GM19099 (cell line): ENCODE results near the gene LPAR2.

Source experiments
- POLR2A ChIP-seq: IDR thresholded peaks from 3 replicates; pipeline ENCODE4 v1.6.1; 2011; ENCODE audit warnings: low read depth; ENCODE audit not compliant: insufficient read length; ENCODE audit errors: extremely low read depth

The LPAR2 gene

DNA sequence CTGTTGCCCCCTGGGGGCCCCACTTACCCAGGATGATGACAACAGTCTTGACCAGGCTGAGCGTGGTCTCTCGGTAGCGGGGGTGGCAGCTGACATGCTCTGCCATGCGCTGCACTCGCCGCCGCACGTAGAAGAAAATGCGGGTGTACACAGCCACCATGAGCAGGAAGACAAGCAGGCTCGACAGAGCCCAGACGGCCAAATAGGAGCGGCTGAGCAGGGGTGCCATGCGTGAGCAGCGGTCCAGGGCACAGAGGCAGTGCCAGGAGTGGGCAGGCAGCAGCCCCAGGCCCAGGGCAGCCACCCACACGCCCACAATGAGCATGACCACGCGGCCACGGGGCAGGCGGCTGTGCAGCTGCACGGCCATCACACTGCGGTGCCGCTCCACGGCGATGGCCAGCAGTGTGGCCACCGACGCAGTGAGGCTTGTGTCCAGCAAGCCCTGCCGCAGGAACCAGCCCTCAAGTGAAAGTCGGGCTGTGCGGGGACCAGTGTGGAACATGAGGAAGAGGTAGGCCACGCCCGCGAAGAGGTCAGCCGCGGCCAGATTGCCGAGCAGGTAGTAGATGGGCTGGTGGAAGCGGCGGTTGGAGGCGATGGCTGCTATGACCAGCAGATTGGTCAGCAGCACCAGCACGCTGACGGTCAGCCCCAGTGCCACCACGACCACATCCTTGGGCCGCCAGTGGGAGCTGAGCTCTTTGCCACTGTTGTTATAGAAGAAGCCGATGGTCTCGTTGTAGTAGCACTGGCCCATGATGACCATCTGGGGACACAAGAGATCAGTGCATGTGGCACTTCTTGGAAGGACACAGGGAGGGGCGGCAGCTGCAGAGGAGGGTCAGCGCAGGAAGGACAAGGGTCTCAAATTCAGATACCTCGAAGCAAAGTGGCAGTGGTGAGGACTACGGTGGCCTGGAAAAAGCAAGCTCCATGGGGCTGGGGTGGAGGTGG is 1.2 kb downstream of the LPAR2 start:
- no peak for TF ChIP-seq POLR2A

DNA sequence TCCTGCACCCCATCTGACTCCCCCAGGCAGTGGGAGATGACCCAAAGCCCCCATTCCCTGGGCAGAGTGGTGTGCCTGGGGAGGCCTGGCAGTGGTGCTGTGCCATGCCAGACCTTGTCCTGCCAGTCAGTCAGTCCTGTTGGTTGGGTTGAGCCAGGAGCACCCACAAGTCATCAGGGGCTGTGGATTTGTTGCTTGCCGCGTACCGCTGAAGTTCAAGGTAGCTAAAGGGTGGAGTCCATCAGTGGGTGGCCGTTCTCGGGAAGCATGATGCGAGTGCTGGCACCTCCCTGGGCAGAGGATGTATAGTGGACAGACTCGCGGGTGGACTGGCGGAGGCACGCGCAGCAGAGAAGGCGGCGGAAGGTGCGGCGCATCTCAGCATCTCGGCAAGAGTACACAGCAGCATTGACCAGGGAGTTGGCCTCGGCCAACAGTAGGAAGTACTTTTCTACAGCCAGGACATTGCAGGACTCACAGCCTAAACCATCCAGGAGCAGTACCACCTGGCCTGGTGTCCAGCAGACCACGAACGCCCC is 3.9 kb downstream of the LPAR2 start:
- no peak for TF ChIP-seq POLR2A

DNA sequence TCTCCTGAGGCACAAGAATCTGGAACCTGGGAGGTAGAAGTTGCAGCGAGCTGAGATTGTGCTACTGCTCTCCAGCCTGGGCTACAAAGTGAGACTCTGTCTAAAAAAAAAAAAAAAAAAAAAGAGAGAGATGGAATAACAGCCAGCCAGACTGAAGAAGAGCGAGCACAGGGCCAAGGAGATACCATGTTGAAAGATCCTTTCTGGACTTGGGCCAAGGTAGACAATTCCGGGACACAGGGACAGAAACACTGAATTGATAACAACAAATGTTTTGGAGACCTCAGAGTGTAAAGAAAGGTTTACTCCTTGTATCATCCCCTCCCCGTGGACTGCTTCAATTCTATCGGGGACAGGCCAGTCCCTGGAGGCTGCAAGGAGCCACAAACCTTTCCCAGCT is 4.6 kb downstream of the LPAR2 start:
- no peak for TF ChIP-seq POLR2A

DNA sequence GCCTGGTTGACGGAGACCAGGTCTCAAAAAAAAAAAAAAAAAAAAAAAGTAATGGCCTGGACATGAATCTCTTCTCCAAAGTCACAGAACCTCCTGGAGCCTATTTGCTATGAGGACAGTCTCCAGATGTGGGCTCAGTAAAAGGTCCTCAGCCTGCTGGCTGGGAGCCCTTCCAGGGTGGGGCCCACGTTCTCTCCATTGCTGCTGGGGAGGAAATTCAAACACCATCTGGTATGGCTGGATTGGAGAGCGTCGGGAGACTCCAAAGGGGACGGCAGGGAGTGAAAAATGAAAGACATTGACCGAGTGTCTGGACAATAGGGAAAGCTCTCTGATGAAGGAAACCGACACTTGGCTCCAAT is 8.2 kb downstream of the LPAR2 start:
- no peak for TF ChIP-seq POLR2A

DNA sequence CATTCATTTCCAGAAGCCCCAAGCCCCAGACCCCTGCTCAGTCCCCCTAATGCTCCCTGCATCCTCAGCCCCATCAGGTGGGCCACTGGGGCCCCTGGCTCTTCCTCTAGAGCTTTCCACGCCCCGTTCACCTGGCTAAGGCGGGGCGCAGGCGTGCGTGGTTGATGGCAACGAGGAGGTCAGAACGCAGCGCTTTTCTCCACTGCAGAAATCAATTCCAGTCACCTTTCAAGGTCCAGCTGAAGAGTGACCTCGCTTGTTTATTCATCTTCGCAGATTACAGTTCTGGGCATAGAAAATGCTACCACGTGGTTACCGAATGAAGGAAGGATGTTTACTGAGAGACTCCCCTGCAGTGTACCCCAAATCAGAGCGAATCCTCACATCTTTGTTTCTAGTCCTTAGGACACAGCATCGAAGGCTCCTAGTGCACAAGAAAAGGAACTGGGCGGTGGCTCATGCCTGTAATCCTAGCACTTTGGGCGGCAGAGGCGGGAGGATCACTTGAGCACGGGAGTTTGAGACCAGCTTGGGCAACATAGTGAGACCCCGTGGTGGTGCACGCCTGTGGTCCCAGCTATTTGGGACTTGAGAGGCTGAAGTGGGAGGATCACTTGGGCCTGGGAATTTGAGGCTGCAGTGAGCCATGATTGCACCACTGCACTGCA is 8.7 kb downstream of the LPAR2 start:
- no peak for TF ChIP-seq POLR2A

DNA sequence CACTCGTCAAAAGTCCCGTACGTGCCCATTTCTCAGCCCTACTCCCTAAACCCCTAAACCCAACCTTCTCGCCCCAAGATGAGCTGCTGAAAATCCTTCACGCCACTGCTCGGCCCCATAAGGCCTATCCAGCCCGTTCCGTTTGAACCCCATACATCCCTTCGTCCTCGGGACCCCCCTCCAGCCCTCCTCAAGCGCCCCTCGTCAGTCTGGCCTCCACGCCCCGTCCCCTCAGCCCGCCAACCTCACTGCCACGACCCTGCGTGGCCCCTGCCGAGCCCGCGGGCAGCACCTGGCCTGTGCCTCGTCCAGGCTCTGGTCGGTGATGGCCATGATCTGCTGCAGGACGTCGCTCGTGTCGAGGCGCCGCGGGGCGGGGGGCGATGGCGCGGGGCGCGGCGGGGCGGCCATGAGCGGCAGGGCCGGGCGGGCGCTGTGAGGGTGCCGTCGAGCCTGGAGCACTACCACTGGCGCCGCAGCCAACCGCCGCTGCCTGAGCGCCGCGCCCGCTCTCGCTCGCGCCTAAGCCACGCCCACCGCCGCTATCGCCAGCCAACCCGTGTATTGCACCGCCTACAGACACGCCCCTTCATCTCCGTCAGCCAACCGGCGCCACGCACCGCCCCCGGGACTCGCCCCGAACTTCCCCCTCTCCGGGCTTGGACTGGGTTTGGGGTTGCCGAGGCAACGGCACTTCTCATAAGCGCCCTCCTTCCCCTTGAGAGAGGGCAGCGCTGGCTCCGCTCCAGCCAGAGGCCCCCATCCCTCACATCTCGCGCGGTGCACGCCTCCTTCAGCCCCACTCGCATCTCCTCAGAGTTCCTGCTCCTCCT is 9.6 kb downstream of the LPAR2 start, which contains the start of gene PBX4:
Gene PBX4 (minus strand): TSS at position 469 of the 833 bp plus-strand sequence. CDS start 58 bp downstream, at position 411.
- TF ChIP-seq POLR2A: peak; percentile 73

DNA sequence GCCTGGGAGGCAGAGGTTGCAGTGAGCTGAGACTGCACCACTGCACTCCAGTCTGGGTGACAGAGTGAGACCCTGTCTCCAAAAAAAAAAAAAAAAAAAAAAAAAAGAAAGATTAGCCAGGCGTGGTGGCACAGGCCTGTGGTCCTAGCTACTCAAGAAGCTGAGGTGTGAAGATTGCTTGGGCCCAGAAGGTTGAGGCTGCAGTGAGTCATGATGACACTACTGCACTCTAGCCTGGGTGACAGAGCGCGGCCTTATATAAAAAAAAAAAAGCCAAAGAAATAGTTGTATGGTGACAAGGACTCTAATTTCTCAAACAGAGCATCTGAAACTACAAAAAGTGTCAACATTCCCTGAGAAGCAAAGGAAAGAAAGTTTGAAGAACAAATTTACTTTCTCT is 12.9 kb downstream of the LPAR2 start:
- TF ChIP-seq POLR2A: no peak

DNA sequence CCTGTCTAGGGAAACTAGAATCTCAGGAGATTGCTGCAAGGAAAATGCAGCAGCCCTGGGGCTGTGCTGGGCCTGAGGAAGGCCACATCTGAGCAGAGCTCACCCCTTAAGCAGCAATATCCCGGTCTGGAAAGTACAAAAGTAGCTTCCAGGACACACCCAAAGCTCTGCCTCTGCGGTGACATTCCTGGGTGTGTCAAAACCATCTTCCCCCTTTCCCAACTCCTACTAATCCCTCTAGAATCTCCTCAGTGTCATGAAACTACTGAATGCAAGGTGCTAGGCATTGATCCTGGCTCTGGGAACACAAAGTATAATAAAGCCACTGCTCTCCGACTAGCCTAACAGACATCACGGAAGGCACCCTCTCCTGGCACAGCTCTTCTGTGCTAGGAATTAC is 14.5 kb downstream of the LPAR2 start:
- TF ChIP-seq POLR2A: no peak

DNA sequence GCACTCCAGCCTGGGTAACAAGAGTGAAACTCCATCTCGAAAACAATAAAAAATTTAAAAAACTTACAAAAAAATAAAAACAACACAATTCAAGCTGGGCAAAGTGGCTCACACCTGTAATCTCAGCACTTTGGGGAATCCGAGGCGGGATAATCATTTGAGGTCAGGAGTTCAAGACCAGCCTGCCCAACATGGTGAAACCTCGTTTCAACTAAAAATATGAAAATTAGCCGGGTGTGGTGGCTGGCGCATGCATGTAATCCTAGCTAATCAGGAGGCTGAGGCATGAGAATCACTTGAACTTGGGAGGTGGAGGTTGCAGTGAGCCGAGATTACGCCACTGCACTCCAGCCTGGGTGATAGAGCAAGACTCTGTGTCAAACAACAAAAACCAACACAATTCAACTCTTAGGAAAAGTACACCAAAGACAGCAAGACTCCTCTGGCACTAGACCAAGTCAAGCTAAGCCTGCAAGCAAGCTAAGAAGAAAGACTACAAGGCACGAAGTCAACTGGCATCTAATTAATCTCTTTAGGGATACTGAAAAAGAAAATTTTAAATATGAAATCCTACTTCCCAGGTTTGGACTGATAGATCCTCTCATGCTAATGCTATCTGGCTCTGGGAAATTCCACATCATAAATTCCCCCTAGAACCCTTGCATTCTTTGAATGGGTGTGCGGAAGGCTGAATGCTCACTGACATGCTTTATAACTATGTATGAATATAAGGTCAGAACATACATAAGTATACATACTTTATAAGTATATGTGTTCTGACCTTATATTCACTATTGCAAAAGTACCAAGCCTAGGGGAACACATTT is 17.4 kb downstream of the LPAR2 start:
- no peak for TF ChIP-seq POLR2A

DNA sequence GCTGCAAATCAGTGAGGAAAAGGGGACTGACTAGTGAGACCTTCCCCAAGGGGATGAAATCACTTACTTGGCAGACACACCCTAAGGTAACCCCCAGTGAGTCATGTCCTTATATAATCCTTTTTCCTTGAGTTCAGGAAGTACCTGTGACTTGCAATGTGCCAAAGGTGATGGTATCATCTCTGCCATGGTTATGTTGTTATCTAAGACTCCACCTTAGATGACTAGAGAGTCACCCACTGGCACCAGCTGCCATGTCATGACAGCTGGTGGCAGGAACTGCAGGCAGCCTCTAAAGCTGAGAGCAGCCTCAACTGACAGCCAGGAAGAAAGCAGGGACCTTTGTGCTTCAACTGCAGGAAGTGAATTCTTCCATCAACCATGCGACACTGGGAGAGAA is 22.0 kb downstream of the LPAR2 start:
- no peak for TF ChIP-seq POLR2A

DNA sequence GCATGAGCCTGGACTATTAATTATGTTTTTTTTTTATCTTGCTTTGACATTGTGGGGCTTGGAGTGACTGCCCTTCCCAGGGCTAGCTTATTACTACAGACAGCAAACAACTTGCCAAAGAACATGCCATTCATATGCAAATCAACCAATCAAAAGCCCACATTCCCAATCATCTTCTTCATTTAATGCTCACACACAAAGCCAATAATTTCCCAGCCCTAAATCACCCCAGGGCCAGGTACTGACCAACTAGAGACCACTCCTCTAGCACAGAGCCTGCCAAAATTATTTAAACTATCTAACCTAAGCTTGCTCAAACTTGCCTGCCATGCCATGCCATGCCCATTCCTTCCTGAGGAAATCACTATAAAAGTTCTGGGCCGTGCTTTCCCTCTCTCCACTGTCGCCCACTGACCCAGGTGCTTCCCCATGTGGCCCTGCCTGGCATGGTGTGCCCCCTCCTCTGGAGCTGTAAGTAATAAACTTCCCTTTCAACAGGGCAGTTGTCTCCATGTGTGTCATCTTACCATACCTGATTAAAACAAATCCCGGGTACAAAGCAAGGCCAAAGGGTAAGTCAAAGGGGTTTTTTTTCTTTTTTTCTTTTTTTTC is 25.2 kb downstream of the LPAR2 start:
- TF ChIP-seq POLR2A: no peak

DNA sequence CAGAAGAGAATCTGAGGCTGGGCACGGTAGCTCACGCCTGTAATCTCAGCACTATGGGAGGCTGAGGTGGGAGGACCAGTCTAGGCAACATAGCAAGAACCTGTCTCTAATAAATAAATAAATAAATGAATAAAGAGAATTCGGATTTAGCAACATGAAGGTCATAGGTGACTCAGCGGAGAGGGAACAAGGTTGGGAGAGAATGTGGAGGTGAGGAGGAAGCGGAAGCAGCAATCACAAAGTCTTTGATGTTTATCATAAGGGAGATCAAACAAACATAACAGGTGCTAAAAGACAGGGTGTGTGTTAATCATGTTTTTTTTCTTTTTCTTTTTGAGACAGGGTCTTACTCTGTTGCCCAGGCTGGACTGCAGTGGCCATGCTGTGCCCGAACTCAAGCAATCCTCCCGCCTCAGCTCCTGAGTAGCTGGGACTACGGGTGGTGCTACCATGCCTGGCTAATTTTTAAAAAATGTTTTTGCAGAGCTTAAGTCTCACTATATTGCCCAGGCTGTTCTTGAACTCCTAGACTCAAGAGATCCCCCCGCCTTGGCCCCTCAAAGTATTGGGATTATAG is 25.8 kb downstream of the LPAR2 start:
- TF ChIP-seq POLR2A: no peak

DNA sequence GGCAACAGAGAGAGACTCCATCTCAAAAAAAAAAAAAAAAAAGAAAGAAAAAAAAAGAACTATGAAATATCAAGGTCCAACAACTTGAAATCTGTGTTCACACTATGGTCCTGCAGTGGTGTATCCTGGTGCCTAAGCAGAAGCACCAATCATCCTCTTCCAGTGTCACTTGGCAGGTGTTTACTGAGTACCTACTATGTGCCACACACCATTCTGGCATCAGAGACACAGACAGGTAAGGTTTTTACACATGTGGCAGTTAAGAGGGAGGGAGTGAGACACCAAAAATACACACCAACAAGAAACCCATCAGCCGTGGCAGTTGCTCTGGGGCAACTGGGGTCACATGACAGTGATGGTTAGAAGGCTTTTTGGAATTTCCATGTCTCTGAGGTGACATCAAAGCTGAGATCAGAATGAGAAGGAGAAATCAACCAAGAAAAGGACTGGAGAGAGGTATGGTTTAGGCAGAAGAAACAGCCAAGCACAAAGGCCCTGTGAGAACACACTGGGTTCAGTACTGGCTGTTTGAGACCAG is 27.2 kb downstream of the LPAR2 start:
- no peak for TF ChIP-seq POLR2A
